GM23248 (cell line): ENCODE data around the gene FBH1. TPM values are rescaled to one million over a fixed set of nuclear protein-coding genes. Genes with fewer than 3 reads are reported as not detected.

Experiments used
- DNase-seq: peaks from one replicate; pipeline ENCODE4 v3.0.0-alpha.2; 2015
- H2AFZ ChIP-seq: fragments of 200-600 bp; sonication (generic); 2 replicates; pipeline ENCODE4 v1.6.1; 2016; ENCODE audit warnings: antibody characterized with exemption
- H3F3A ChIP-seq: fragments of 200-600 bp; sonication (generic); 2 replicates; pipeline ENCODE4 v1.6.1; 2016; ENCODE audit warnings: mild to moderate bottlenecking, antibody characterized with exemption, mixed run types; ENCODE audit not compliant: insufficient read depth
- H3K27ac ChIP-seq: fragments of 200-600 bp; sonication (generic); 2 replicates; pipeline ENCODE4 v1.5.1; 2016; ENCODE audit warnings: mild to moderate bottlenecking
- H3K27me3 ChIP-seq: fragments of 200-600 bp; sonication (generic); replicated peaks from 2 replicates; pipeline ENCODE4 v1.6.1; 2016; ENCODE audit warnings: mild to moderate bottlenecking; ENCODE audit not compliant: insufficient read depth
- H3K36me3 ChIP-seq: fragments of 200-600 bp; sonication (generic); 2 replicates; pipeline ENCODE4 v1.6.1; 2016; ENCODE audit warnings: low read depth, mild to moderate bottlenecking
- H3K4me1 ChIP-seq: fragments of 200-600 bp; sonication (generic); 2 replicates; pipeline ENCODE4 v1.6.1; 2016; ENCODE audit warnings: mild to moderate bottlenecking; ENCODE audit not compliant: insufficient read depth
- H3K4me2 ChIP-seq: fragments of 200-600 bp; sonication (generic); one replicate; pipeline ENCODE4 v1.6.1; 2016; ENCODE audit warnings: mild to moderate bottlenecking; ENCODE audit not compliant: unreplicated experiment
- H3K4me3 ChIP-seq: fragments of 200-600 bp; sonication (generic); 2 replicates; pipeline ENCODE4 v1.5.1; 2016; ENCODE audit warnings: mild to moderate bottlenecking
- H3K79me2 ChIP-seq: fragments of 200-600 bp; sonication (generic); 2 replicates; pipeline ENCODE4 v1.6.1; 2016; ENCODE audit warnings: mild to moderate bottlenecking; ENCODE audit not compliant: insufficient read depth
- H3K9ac ChIP-seq: fragments of 200-600 bp; sonication (generic); 2 replicates; pipeline ENCODE4 v1.6.1; 2016; ENCODE audit warnings: mild to moderate bottlenecking
- H3K9me2 ChIP-seq: fragments of 200-600 bp; sonication (generic); 2 replicates; pipeline ENCODE4 v1.6.1; 2016; ENCODE audit warnings: mixed run types, mild to moderate bottlenecking, moderate library complexity; ENCODE audit not compliant: insufficient read depth
- H3K9me3 ChIP-seq: fragments of 200-600 bp; sonication (generic); one replicate; pipeline ENCODE4 v1.6.1; 2017; ENCODE audit warnings: low read depth
- H4K20me1 ChIP-seq: fragments of 200-600 bp; sonication (generic); 2 replicates; pipeline ENCODE4 v1.6.0; 2016; ENCODE audit not compliant: insufficient read depth
- EZH2 ChIP-seq: fragments of 200-600 bp; sonication (generic); IDR thresholded peaks from 2 replicates; pipeline ENCODE4 v1.6.1; 2018; ENCODE audit warnings: antibody characterized with exemption, mild to moderate bottlenecking; ENCODE audit not compliant: insufficient read depth, poor library complexity, severe bottlenecking
- EZH2phosphoT487 ChIP-seq: fragments of 200-600 bp; sonication (generic); IDR thresholded peaks from 2 replicates; pipeline ENCODE4 v1.6.1; 2018; ENCODE audit warnings: antibody characterized with exemption, moderate library complexity, mild to moderate bottlenecking, low read depth; ENCODE audit not compliant: insufficient read depth
- WGBS, 2 experiments: methylation state at CpG; one replicate each; pipeline ENCODE4 v1.1.6; 2015 to 2017; ENCODE audit warnings: low lambda C conversion rate in 2 of 2, low coverage in 1 of 2; ENCODE audit errors: missing lambda C conversion rate in 2 of 2; 5-methylcytosine and 5-hydroxymethylcytosine counted together
- in situ Hi-C: fragments of 300-500 bp; cut with MboI; formaldehyde crosslinking; loops from 2 replicates; pipeline ENCODE4 v1.15.0; 2020
- polyA plus RNA-seq: library from polyadenylated mRNA; unstranded; fragments of >200 nt; fragmentation: Nextera tagmentation; extraction: Ambion mirVana; gene quantifications from 2 replicates; pipeline ENCODE4 v1.2.1, GENCODE V29; 2016
- total RNA-seq: library from RNA; depleted of rRNA; stranded (reverse); fragments of >200 nt; shearing (Covaris generic); gene quantifications from 2 replicates; pipeline ENCODE4 v1.2.3, GENCODE V29; 2014

Gene FBH1
- total and polyA plus RNA-seq, 2 experiments from 2014 or later = 66.4 to 79.3 TPM

DNA sequence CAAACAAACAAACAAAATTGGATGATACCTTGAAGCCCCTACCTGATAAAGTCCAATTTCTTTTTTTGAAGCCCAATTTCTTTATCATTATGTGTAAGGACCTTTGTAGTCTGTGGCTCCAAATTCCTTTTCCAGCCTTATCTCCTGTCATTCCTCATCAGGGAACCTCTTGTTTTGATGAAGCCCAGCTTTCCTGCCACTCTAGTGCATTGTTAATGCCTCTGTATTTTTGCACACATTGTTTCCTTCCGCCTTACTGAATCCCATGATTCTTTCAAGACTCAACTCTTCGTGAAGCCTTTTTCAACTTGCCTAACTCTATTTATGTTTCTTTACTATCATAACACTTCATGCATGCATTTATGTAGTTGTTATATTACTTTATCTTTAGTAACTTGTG, 3.3 kb downstream of the FBH1 start:
- Histone ChIP-seq H3K36me3 (peaks cover 19% of the 10 kb centered on the region), H3K4me3 (no peak overlapping the region), H3K9me2 (no peaks in the 10 kb centered on the region), H3K79me2 (peaks cover 86% of the 10 kb centered on the region), H3K9ac (no peak overlapping the region), H3K9me3 (no peaks in the 10 kb centered on the region), H3F3A (no peaks in the 10 kb centered on the region; the same call in 1 of the 2 replicates), H4K20me1 (no peaks in the 10 kb centered on the region), H3K27me3 (no peaks in the 10 kb centered on the region), H3K4me1 (peaks cover 20% of the 10 kb centered on the region), H2AFZ (no peak overlapping the region), H3K27ac (no peak overlapping the region), H3K4me2 (no peak overlapping the region)
- in situ Hi-C loops = no loop called here
- TF ChIP-seq EZH2phosphoT487 (no peak), EZH2 (no peak)
- no peak for DNase-seq
- WGBS, 2 experiments = 72 to 78% methylated on average over 2 of the region's 2 CpGs

DNA sequence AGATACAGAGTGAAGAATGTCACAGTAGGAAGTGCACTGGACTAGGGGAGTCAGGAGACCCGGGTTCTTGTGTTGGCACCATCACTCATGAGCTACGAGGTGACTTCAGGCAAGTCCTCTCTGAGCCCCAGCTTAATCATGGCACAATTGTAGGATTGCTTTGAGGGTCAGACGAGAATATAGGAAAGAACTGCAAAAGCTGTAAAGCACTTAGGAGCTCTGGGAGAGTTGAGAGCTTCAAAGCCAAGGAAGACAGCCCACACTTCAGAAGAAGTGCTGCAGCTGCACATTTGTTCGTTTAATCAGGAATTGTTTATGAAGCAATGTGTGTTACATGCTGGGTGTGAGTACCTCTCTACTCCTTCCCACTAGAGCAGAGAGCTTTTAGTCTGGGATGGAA, 4.4 kb downstream of the FBH1 start:
- 68 to 71% methylated on average over 4 of the region's 4 CpGs for WGBS, 2 experiments
- peaks cover 6% of the 10 kb centered on the region; the same call in 1 of the 2 replicates for H3F3A ChIP-seq
- no peak overlapping the region for H3K9ac ChIP-seq
- peaks cover 90% of the 10 kb centered on the region for H3K79me2 ChIP-seq
- H3K4me2 ChIP-seq = no peak overlapping the region
- H2AFZ ChIP-seq = no peak overlapping the region
- H4K20me1 ChIP-seq = no peaks in the 10 kb centered on the region
- H3K4me3 ChIP-seq = no peak overlapping the region
- no peak overlapping the region for H3K27ac ChIP-seq
- H3K36me3 ChIP-seq = peaks cover 19% of the 10 kb centered on the region
- H3K4me1 ChIP-seq = peaks cover 20% of the 10 kb centered on the region
- no peak for DNase-seq
- TF ChIP-seq EZH2 = no peak
- no peak for TF ChIP-seq EZH2phosphoT487
- H3K9me2 ChIP-seq = no peaks in the 10 kb centered on the region
- in situ Hi-C loops = no loop called here
- no peaks in the 10 kb centered on the region for H3K9me3 ChIP-seq
- no peaks in the 10 kb centered on the region for H3K27me3 ChIP-seq

DNA sequence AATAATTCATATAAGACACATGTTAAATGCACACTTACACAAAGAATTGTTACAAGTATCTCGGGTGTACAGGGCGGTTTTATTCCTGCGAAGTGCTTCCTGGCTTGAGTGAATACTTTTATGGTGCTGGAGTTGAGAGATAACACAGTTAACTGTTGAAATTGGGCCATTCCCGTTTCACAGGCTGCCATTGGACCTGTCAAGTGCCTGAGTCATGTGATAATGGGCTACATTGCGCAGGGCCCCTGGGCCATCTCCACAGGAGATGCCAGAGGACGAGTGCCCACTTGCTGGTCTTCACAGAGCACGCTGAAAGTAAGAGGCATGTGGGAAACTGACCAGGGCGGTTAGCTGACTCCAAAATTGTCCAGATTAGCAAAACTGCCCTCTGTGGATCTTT, 4.8 kb downstream of the FBH1 start:
- H3K4me1 ChIP-seq = peaks cover 20% of the 10 kb centered on the region
- no peaks in the 10 kb centered on the region for H3K9me3 ChIP-seq
- in situ Hi-C loops = no loop called here
- H3K9ac ChIP-seq = no peak overlapping the region
- H3K79me2 ChIP-seq = peaks cover 95% of the 10 kb centered on the region
- H3K36me3 ChIP-seq = peaks cover 19% of the 10 kb centered on the region
- no peak overlapping the region for H3K4me3 ChIP-seq
- no peak for TF ChIP-seq EZH2
- no peak overlapping the region for H3K4me2 ChIP-seq
- H3K27me3 ChIP-seq = no peaks in the 10 kb centered on the region
- no peaks in the 10 kb centered on the region for H4K20me1 ChIP-seq
- no peaks in the 10 kb centered on the region for H3K9me2 ChIP-seq
- 89 to 91% methylated on average over 8 of the region's 8 CpGs for WGBS, 2 experiments
- DNase-seq = no peak
- no peak overlapping the region for H3K27ac ChIP-seq
- H2AFZ ChIP-seq = no peak overlapping the region
- H3F3A ChIP-seq = peaks cover 9% of the 10 kb centered on the region; the same call in 1 of the 2 replicates

DNA sequence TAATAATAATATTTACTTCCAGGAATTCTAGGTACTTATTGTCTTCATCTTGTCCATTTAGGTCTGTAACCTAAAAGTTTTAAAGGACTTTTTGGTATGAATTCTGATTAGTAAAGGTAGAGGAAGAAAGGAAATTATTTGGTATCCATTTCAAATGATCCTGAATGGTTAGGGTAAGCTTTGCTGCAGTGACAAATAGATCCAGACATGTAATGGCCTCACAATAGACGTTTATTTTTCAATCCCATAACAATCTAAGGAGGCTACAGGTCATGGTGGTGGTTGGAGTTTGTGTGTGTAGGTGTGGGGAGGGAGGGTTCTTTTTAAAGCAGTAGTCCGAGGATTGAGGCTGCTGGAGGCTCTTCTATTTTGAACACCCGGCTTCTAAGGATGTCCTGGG, 5.3 kb downstream of the FBH1 start:
- H3F3A ChIP-seq = peaks cover 9% of the 10 kb centered on the region; the same call in 1 of the 2 replicates
- no peaks in the 10 kb centered on the region for H3K9me2 ChIP-seq
- no peaks in the 10 kb centered on the region for H3K9me3 ChIP-seq
- TF ChIP-seq EZH2 = no peak
- no peak for TF ChIP-seq EZH2phosphoT487
- no peaks in the 10 kb centered on the region for H4K20me1 ChIP-seq
- no peak overlapping the region for H3K4me2 ChIP-seq
- WGBS, 2 experiments = 97 to 98% methylated on average over 3 of the region's 3 CpGs
- no peak overlapping the region for H3K4me3 ChIP-seq
- in situ Hi-C loops = no loop called here
- peaks cover 19% of the 10 kb centered on the region for H3K36me3 ChIP-seq
- H2AFZ ChIP-seq = no peak overlapping the region
- H3K27ac ChIP-seq = no peak overlapping the region
- H3K27me3 ChIP-seq = no peaks in the 10 kb centered on the region
- H3K79me2 ChIP-seq = peaks cover 100% of the 10 kb centered on the region
- DNase-seq = no peak
- H3K9ac ChIP-seq = no peak overlapping the region
- H3K4me1 ChIP-seq = peaks cover 20% of the 10 kb centered on the region

DNA sequence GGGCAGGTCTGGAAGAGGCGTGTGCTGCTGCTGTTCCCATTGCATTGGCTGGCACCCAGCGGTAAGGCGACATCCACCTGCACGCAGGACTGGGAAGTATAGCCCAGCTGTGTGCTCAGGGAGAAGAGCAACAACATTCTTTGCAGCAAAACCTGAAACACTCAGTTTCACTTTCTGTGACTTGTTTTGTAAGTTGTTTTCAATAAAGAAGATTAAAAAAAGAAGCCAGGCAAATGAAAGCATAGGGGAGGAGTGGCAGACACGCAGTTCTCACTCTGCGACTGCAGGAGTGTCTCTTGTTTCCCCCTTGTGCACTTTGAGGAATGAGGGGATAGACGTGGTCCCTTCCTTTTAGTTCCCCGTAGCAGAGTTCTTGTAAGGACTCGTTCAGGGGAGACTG, 5.8 kb downstream of the FBH1 start:
- peaks cover 20% of the 10 kb centered on the region for H3K4me1 ChIP-seq
- no peak overlapping the region for H3K4me3 ChIP-seq
- no peak overlapping the region for H2AFZ ChIP-seq
- TF ChIP-seq EZH2phosphoT487 (no peak), EZH2 (no peak)
- H3K4me2 ChIP-seq = no peak overlapping the region
- H3F3A ChIP-seq = peaks cover 9% of the 10 kb centered on the region; the same call in 1 of the 2 replicates
- DNase-seq = no peak
- H3K27me3 ChIP-seq = no peaks in the 10 kb centered on the region
- H3K36me3 ChIP-seq = peaks cover 19% of the 10 kb centered on the region
- no peak overlapping the region for H3K27ac ChIP-seq
- H3K79me2 ChIP-seq = peaks cover 100% of the 10 kb centered on the region
- H4K20me1 ChIP-seq = no peaks in the 10 kb centered on the region
- H3K9me2 ChIP-seq = no peaks in the 10 kb centered on the region
- H3K9ac ChIP-seq = no peak overlapping the region
- H3K9me3 ChIP-seq = no peaks in the 10 kb centered on the region
- 91 to 97% methylated on average over 9 of the region's 9 CpGs for WGBS, 2 experiments
- in situ Hi-C loops = no loop called here
